H1 (cell line): ENCODE data around the gene OSTN. TPM values are rescaled to one million over a fixed set of nuclear protein-coding genes. Genes with fewer than 3 reads are reported as not detected.

Experiments used
- CTCF ChIA-PET: fragments of 300-600 bp; sonication (Branson Sonifier 250); formaldehyde crosslinking; loops from one replicate; lab custom pipeline; 2021; ENCODE audit not compliant: partially characterized antibody; lab: Charles Lee
- POLR2A ChIA-PET: fragments of 300-600 bp; sonication (Branson Sonifier 250); formaldehyde crosslinking; loops from one replicate; lab custom pipeline; 2021; ENCODE audit warnings: inconsistent platforms; ENCODE audit not compliant: partially characterized antibody; lab: Charles Lee
- DNase-seq, 2 experiments: peaks; one replicate each; pipeline versions ENCODE4 v3.0.0 to v3.0.0-alpha.2; 2010 to 2022; ENCODE audit warnings: low spot score in 2 of 2, low read depth in 1 of 2, mixed read lengths in 1 of 2
- FAIRE-seq: peaks from 2 replicates; lab custom pipeline; 2011; peaks lifted over from hg19 to GRCh38; lab: Jason Lieb, UNC
- H2AFZ ChIP-seq: 2 replicates; pipeline ENCODE4 v1.8.1; 2012; ENCODE audit warnings: low read length, inconsistent platforms
- H2AK5ac ChIP-seq: 2 replicates; pipeline ENCODE4 v1.6.1; 2013; ENCODE audit warnings: low read depth, low read length
- H2BK120ac ChIP-seq: replicated peaks from 2 replicates; pipeline ENCODE3; 2013; ENCODE audit warnings: low read depth, low read length, inconsistent platforms
- H2BK12ac ChIP-seq: 2 replicates; pipeline ENCODE4 v1.6.1; 2013; ENCODE audit warnings: low read depth, low read length
- H2BK15ac ChIP-seq: 2 replicates; pipeline ENCODE4 v1.6.1; 2013; ENCODE audit warnings: low read length
- H2BK20ac ChIP-seq: 2 replicates; pipeline ENCODE4 v1.6.1; 2013; ENCODE audit warnings: low read length
- H2BK5ac ChIP-seq: 2 replicates; pipeline ENCODE4 v1.6.1; 2013; ENCODE audit warnings: low read depth, low read length
- H3K14ac ChIP-seq: 2 replicates; pipeline ENCODE4 v1.6.1; 2013; ENCODE audit warnings: inconsistent platforms; ENCODE audit not compliant: insufficient read length
- H3K18ac ChIP-seq: 2 replicates; pipeline ENCODE4 v1.6.1; 2013; ENCODE audit warnings: low read length; ENCODE audit errors: extremely low read depth
- H3K23ac ChIP-seq: 2 replicates; pipeline ENCODE4 v1.6.1; 2013; ENCODE audit warnings: inconsistent platforms; ENCODE audit not compliant: insufficient read length
- H3K23me2 ChIP-seq: 2 replicates; pipeline ENCODE4 v1.6.1; 2013; ENCODE audit warnings: low read depth, low read length
- H3K27ac ChIP-seq: 2 replicates; pipeline ENCODE4 v1.6.1; 2011; ENCODE audit warnings: low read depth, low read length, inconsistent platforms
- H3K27me3 ChIP-seq, 4 experiments: replicated peaks in 1 of 4; 1 replicate in 1 of 4; 2 replicates in 3 of 4; pipeline versions ENCODE4 v1.6.1 to v1.8.1; 2011 to 2013; ENCODE audit warnings: low read length in 3 of 4, mild to moderate bottlenecking in 3 of 4, inconsistent platforms in 2 of 4, mixed read lengths in 2 of 4, moderate library complexity in 1 of 4; ENCODE audit not compliant: control insufficient read depth in 3 of 4, insufficient read depth in 3 of 4; ENCODE audit errors: extremely low read depth in 1 of 4
- H3K36me3 ChIP-seq, 4 experiments: 2 replicates each; pipeline versions ENCODE4 v1.6.1 to v1.8.1; 2011 to 2013; ENCODE audit warnings: mild to moderate bottlenecking in 4 of 4, low read length in 3 of 4, moderate library complexity in 2 of 4, control low read depth in 1 of 4, inconsistent platforms in 1 of 4; ENCODE audit not compliant: insufficient read depth in 4 of 4, control insufficient read depth in 2 of 4
- H3K4ac ChIP-seq: replicated peaks from 2 replicates; pipeline ENCODE3; 2013; ENCODE audit warnings: low read length, low read depth, mixed read lengths, inconsistent platforms; ENCODE audit not compliant: insufficient read length
- H3K4me1 ChIP-seq, 4 experiments: replicated peaks in 1 of 4; 1 replicate in 1 of 4; 2 replicates in 3 of 4; pipeline versions ENCODE4 v1.6.1 to v1.8.1; 2011 to 2013; ENCODE audit warnings: low read length in 3 of 4, inconsistent platforms in 2 of 4, mixed read lengths in 1 of 4; ENCODE audit not compliant: insufficient read depth in 4 of 4, control insufficient read depth in 3 of 4
- H3K4me2 ChIP-seq, 2 experiments: 2 replicates each; pipeline versions ENCODE4 v1.6.1 to v1.8.1; 2011 to 2013; ENCODE audit warnings: low read depth in 2 of 2, low read length in 2 of 2, control low read depth in 1 of 2, inconsistent platforms in 1 of 2, mild to moderate bottlenecking in 1 of 2; ENCODE audit not compliant: insufficient read depth in 1 of 2
- H3K4me3 ChIP-seq, 4 experiments: fragments of 200-600, 300-600 bp in 1 of 4; sonication (generic), shearing (Covaris generic), sonication (Bioruptor Twin) in 1 of 4; 2 replicates each; pipeline versions ENCODE4 v1.5.1 to v1.8.1; 2011 to 2016; ENCODE audit warnings: low read length in 4 of 4, low read depth in 3 of 4, control low read depth in 2 of 4, inconsistent platforms in 2 of 4, mild to moderate bottlenecking in 2 of 4, mixed read lengths in 1 of 4, moderate library complexity in 1 of 4; ENCODE audit not compliant: insufficient read depth in 2 of 4; ENCODE audit errors: extremely low read depth in 1 of 4
- H3K56ac ChIP-seq: replicated peaks from 2 replicates; pipeline ENCODE3; 2013; ENCODE audit warnings: low read depth, mild to moderate bottlenecking, mixed read lengths, low read length, inconsistent platforms; ENCODE audit not compliant: insufficient read length
- H3K79me1 ChIP-seq: 2 replicates; pipeline ENCODE4 v1.6.1; 2013; ENCODE audit warnings: low read depth, low read length, control low read depth
- H3K79me2 ChIP-seq, 2 experiments: 2 replicates each; pipeline versions ENCODE4 v1.6.1 to v1.8.1; 2012 to 2013; ENCODE audit warnings: low read length in 2 of 2, mild to moderate bottlenecking in 2 of 2, inconsistent platforms in 1 of 2; ENCODE audit not compliant: insufficient read depth in 2 of 2, control insufficient read depth in 1 of 2
- H3K9ac ChIP-seq, 4 experiments: replicated peaks in 1 of 4; 1 replicate in 1 of 4; 2 replicates in 3 of 4; pipeline versions ENCODE4 v1.6.1 to v1.8.1; 2011 to 2013; ENCODE audit warnings: low read depth in 3 of 4, low read length in 3 of 4, control low read depth in 2 of 4, mild to moderate bottlenecking in 2 of 4, moderate library complexity in 2 of 4, inconsistent platforms in 1 of 4; ENCODE audit errors: extremely low read depth in 1 of 4
- H3K9me3 ChIP-seq, 2 experiments: 2 replicates each; pipeline versions ENCODE4 v1.6.1 to v1.8.1; 2012 to 2013; ENCODE audit warnings: mild to moderate bottlenecking in 2 of 2, moderate library complexity in 2 of 2, control low read depth in 1 of 2, inconsistent platforms in 1 of 2, low read depth in 1 of 2, low read length in 1 of 2, mixed read lengths in 1 of 2; ENCODE audit not compliant: insufficient read depth in 2 of 2
- H4K20me1 ChIP-seq, 2 experiments: replicated peaks in 1 of 2; 2 replicates each; pipeline versions ENCODE3 to v1.8.1; 2011 to 2013; ENCODE audit warnings: inconsistent platforms in 2 of 2, low read length in 2 of 2, mild to moderate bottlenecking in 1 of 2; ENCODE audit not compliant: insufficient read depth in 2 of 2, control insufficient read depth in 1 of 2
- H4K5ac ChIP-seq: 2 replicates; pipeline ENCODE4 v1.6.1; 2013; ENCODE audit warnings: low read length, low read depth, mixed read lengths, inconsistent platforms; ENCODE audit not compliant: insufficient read length
- H4K8ac ChIP-seq: 2 replicates; pipeline ENCODE4 v1.8.0; 2013; ENCODE audit warnings: mild to moderate bottlenecking, moderate library complexity, low read length, inconsistent platforms; ENCODE audit not compliant: insufficient read depth; ENCODE audit errors: extremely low read depth
- H4K91ac ChIP-seq: replicated peaks from 2 replicates; pipeline ENCODE3; 2013; ENCODE audit warnings: low read length, mixed read lengths, inconsistent platforms; ENCODE audit not compliant: insufficient read length
- JUN ChIP-seq: IDR thresholded peaks from 2 replicates; pipeline ENCODE4 v1.6.1; 2011; ENCODE audit warnings: low read depth, mild to moderate bottlenecking, improper control_type of control experiment, low read length
- KDM5A ChIP-seq: fragments of 200-600 bp; IDR thresholded peaks from 2 replicates; pipeline ENCODE4 v1.7.1; 2012; ENCODE audit warnings: mild to moderate bottlenecking, low read length, inconsistent platforms, mixed read lengths
- MAFK ChIP-seq: IDR thresholded peaks from 2 replicates; pipeline ENCODE4 v1.6.1; 2012; ENCODE audit warnings: low read depth, mild to moderate bottlenecking, improper control_type of control experiment, low read length
- MAX ChIP-seq: IDR thresholded peaks from 2 replicates; pipeline ENCODE4 v1.6.1; 2012; ENCODE audit warnings: inconsistent platforms
- SIRT6 ChIP-seq: IDR thresholded peaks from one replicate; pipeline ENCODE4 v1.7.1; 2012; ENCODE audit warnings: low read length, inconsistent platforms
- SP1 ChIP-seq: IDR thresholded peaks from 2 replicates; pipeline ENCODE4 v1.6.1; 2011; ENCODE audit warnings: low read depth, low read length
- WGBS, 2 experiments: shearing (Covaris generic) in 1 of 2; methylation state at CpG; one replicate each; pipeline versions ENCODE4 v1.1.6 to v1.1.7; 2013 to 2015; ENCODE audit warnings: low lambda C conversion rate in 2 of 2, mixed read lengths in 2 of 2, inconsistent platforms in 1 of 2, low coverage in 1 of 2, missing lambda C conversion rate in 1 of 2; ENCODE audit not compliant: insufficient replicate concordance in 2 of 2, insufficient coverage in 1 of 2, insufficient read length in 1 of 2; ENCODE audit errors: extremely low coverage in 1 of 2, missing lambda C conversion rate in 1 of 2; 5-methylcytosine and 5-hydroxymethylcytosine counted together
- polyA plus RNA-seq, 7 experiments: library from polyadenylated mRNA; depleted of rRNA in 3 of 7; stranded (reverse) in 5 of 7; unstranded in 2 of 7; fragments of >200 nt in 5 of 7; fragments of 200-250 nt in 2 of 7; gene quantifications; 1 replicate in 5 of 7; 2 replicates in 1 of 7; 4 replicates in 1 of 7; pipeline versions ENCODE4 v1.2.1 to v1.2.3, GENCODE V29; 2011 to 2013; ENCODE audit warnings: missing spikeins in 2 of 7, mixed read lengths in 2 of 7
- total RNA-seq: library from RNA; stranded (reverse); fragmentation: NEBNext Ultra II Directional; extraction: Animal tissue kit (Norgen Biotek cat#: 25700); gene quantifications from 2 replicates; pipeline ENCODE4 v1.2.1, GENCODE V29; 2021

OSTN gene
- total and polyA plus RNA-seq, 2 of the 8 experiments (the other 6 are each of a cell fraction or from before 2014, with no cell fraction given): not detected

GRCh38 chr3:191314109-191314728 is 115.2 kb downstream of the OSTN start:
- no peaks in the 10 kb centered on the region for H3K27me3 ChIP-seq
- H3K56ac ChIP-seq: no peak overlapping the region
- no peaks in the 10 kb centered on the region for H3K79me1 ChIP-seq
- H4K20me1 ChIP-seq: no peaks in the 10 kb centered on the region
- H3K4me1 ChIP-seq: no peaks in the 10 kb centered on the region
- H2BK12ac ChIP-seq: no peak overlapping the region
- H3K23me2 ChIP-seq: no peaks in the 10 kb centered on the region
- ChIA-PET CTCF (no interaction called here), POLR2A (no interaction called here)
- H2BK120ac ChIP-seq: no peak overlapping the region
- H2BK20ac ChIP-seq: no peak overlapping the region
- no peak overlapping the region for H4K8ac ChIP-seq
- no peak overlapping the region for H3K14ac ChIP-seq
- no peak overlapping the region for H3K4ac ChIP-seq
- no peak overlapping the region for H3K4me2 ChIP-seq
- FAIRE-seq (no peak), DNase-seq (no peak)
- H3K36me3 ChIP-seq: no peaks in the 10 kb centered on the region
- H3K9me3 ChIP-seq: no peaks in the 10 kb centered on the region; a peak in 1 of 4 replicates
- H2AK5ac ChIP-seq: no peak overlapping the region
- H4K5ac ChIP-seq: no peak overlapping the region
- H2BK5ac ChIP-seq: no peak overlapping the region
- no peak overlapping the region for H3K4me3 ChIP-seq
- H3K9ac ChIP-seq: no peak overlapping the region
- H3K79me2 ChIP-seq: no peaks in the 10 kb centered on the region
- H3K23ac ChIP-seq: no peak overlapping the region
- H2AFZ ChIP-seq: no peak overlapping the region
- 75% methylated on average over 5 of the region's 5 CpGs; no CpG with 5 or more reads in 1 of the 2 experiments for WGBS, 2 experiments
- no peak for TF ChIP-seq MAX
- TF ChIP-seq MAFK: no peak
- no peak for TF ChIP-seq JUN
- no peak for TF ChIP-seq SIRT6
- TF ChIP-seq SP1: no peak
- TF ChIP-seq KDM5A: no peak
- no peak overlapping the region for H3K27ac ChIP-seq
- H4K91ac ChIP-seq: no peak overlapping the region
- H3K18ac ChIP-seq: no peak overlapping the region
- H2BK15ac ChIP-seq: no peak overlapping the region
